Mucosa of stomach (tissue), 1 donor: ENCODE results near the gene FXYD1.

Experiments
- H3K27me3 ChIP-seq: one replicate; pipeline ENCODE4 v1.7.0; 2013; ENCODE audit warnings: mild to moderate bottlenecking, low read length; ENCODE audit not compliant: control insufficient read depth, insufficient read depth
- H3K36me3 ChIP-seq: one replicate; pipeline ENCODE4 v1.7.0; 2013; ENCODE audit warnings: low read length; ENCODE audit not compliant: control insufficient read depth, insufficient read depth
- H3K4me1 ChIP-seq: one replicate; pipeline ENCODE4 v1.7.0; 2013; ENCODE audit warnings: mild to moderate bottlenecking, low read length; ENCODE audit not compliant: control insufficient read depth, insufficient read depth
- H3K4me3 ChIP-seq: one replicate; pipeline ENCODE4 v1.7.0; 2013; ENCODE audit warnings: low read length
- H3K9ac ChIP-seq: one replicate; pipeline ENCODE4 v1.7.0; 2013; ENCODE audit warnings: mild to moderate bottlenecking, low read length, moderate library complexity
- H3K9me3 ChIP-seq: one replicate; pipeline ENCODE4 v1.7.0; 2013; ENCODE audit warnings: mild to moderate bottlenecking, low read length, moderate library complexity; ENCODE audit not compliant: control insufficient read depth
- donor health status: Pancreatic carcinoma.

The FXYD1 gene

GRCh38 chr19:35138305-35138892, at the start of gene FXYD1:
Gene FXYD1 (plus strand): TSS chr19:35138824. CDS start chr19:35140080, 1,256 bp downstream.
- peaks cover 31% of the 10 kb centered on the region for H3K4me1 ChIP-seq
- H3K4me3 ChIP-seq: no peak within 1 kb of the TSS
- peak within 1 kb of the TSS; percentile 45 for H3K9ac ChIP-seq
- peaks cover 12% of the 10 kb centered on the region for H3K27me3 ChIP-seq
- H3K9me3 ChIP-seq: no peaks in the 10 kb centered on the region
- no peaks in the 10 kb centered on the region for H3K36me3 ChIP-seq

DNA sequence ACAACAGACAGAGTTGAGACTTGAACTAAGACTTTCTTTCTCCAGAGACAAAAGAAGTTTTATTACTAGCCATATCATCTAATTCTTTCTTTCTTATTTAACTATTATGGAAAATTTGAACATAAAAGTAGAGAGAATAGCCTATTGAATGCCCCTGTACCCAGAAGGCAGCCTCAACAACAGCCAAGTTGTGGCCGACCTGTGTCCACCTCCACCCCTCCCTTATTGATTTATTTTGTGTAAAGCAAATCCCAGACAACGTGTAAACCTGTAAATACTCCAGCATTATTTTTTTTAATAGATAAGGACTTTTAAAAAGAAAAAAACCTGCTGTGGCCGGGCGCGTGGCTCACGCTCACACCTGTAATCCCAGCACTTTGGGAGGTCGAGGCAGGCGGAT, 49.1 kb upstream of the FXYD1 start:
- no peak overlapping the region for H3K4me3 ChIP-seq

DNA sequence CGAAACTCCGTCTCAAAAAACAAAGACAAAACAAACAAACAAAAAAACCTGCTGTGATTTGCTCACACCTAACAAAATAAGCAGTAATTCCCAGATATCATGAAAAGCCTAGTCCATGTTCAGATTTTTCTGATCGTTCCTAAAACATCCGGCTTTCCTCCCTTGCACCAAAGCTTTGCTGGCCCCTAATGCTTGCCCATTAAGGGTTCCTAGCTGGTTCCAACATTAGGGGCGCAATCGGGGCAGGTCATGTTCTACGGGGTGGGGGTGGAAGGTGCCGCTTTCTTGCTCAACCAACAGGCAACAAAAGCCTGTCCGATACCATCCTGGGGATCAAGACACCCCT, 48.5 kb upstream of the FXYD1 start:
- H3K36me3 ChIP-seq: no peaks in the 10 kb centered on the region
- H3K4me3 ChIP-seq: peak overlapping the region; percentile 51
- peaks cover 50% of the 10 kb centered on the region for H3K4me1 ChIP-seq
- peaks cover 10% of the 10 kb centered on the region for H3K27me3 ChIP-seq
- H3K9me3 ChIP-seq: no peaks in the 10 kb centered on the region
- H3K9ac ChIP-seq: peak overlapping the region; percentile 58

More for the DNA sequence above, 49.1 kb upstream of the FXYD1 start:
- Histone ChIP-seq H3K36me3 (no peaks in the 10 kb centered on the region), H3K4me1 (peaks cover 48% of the 10 kb centered on the region), H3K27me3 (peaks cover 10% of the 10 kb centered on the region), H3K9ac (no peak overlapping the region), H3K9me3 (no peaks in the 10 kb centered on the region)

DNA sequence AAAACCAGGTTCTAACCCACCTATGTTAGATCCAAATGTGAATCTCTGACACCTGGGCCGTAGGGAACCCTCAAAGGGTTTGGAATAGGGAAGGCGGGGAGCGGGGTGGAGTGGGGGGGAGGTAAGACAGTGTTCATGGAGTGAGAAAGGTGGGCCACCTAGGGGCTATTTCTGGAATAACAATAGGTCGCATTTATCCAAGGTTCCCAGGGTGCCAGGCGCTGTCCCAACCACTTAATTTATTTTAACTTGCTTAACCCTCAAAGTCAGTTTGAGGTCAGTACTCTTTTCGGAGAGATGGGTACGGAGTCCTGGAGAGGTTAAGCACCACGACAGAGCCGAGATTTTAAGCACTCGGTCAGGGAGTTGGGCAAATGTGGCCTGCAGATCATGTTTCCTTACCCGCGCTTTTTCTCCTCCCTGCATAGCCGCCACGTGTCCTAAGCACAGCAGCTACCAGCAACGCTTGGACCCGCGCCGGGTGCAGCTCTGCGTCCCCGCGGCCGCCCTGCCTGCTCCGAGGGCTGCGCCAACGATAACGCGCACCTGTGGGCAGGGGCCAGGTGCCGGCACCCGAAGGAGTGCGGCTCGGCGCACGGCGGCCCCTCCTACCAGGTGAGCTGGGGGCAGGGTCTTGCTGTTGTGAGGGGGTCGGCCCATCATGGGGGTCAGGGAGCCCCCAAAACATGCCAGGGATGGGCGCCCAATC, 48.0 kb upstream of the FXYD1 start:
- no peaks in the 10 kb centered on the region for H3K36me3 ChIP-seq
- H3K4me3 ChIP-seq: peak overlapping the region; percentile 51
- H3K9ac ChIP-seq: peak overlapping the region; percentile 58
- H3K4me1 ChIP-seq: peaks cover 50% of the 10 kb centered on the region
- H3K9me3 ChIP-seq: no peaks in the 10 kb centered on the region
- H3K27me3 ChIP-seq: peaks cover 10% of the 10 kb centered on the region

DNA sequence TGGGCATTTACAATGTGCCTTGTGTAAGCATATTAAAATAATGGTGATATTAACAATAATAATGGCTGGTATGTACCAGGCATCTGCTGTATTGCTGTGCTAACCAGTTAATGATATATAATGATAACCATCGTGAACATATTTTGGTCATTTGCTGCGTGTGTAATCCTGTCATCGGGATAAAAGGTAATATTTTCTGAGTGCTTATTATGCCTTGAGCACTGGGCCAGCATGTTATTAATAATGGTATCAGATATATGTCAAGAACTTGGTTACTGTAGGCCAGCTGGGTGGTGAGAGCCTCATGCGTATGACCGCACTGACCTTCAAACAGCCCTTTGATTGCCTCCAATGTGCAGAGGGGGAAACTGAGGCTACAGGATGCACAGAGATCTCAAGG, 45.2 kb upstream of the FXYD1 start:
- Histone ChIP-seq H3K4me3 (no peak overlapping the region), H3K36me3 (no peaks in the 10 kb centered on the region), H3K4me1 (peaks cover 51% of the 10 kb centered on the region), H3K9ac (no peak overlapping the region), H3K27me3 (peaks cover 10% of the 10 kb centered on the region), H3K9me3 (no peaks in the 10 kb centered on the region)

GRCh38 chr19:35093941-35094647, 44.5 kb upstream of the FXYD1 start:
- Histone ChIP-seq H3K9ac (no peak overlapping the region), H3K27me3 (peaks cover 10% of the 10 kb centered on the region), H3K4me1 (peaks cover 57% of the 10 kb centered on the region), H3K9me3 (no peaks in the 10 kb centered on the region), H3K36me3 (no peaks in the 10 kb centered on the region), H3K4me3 (no peak overlapping the region)

DNA sequence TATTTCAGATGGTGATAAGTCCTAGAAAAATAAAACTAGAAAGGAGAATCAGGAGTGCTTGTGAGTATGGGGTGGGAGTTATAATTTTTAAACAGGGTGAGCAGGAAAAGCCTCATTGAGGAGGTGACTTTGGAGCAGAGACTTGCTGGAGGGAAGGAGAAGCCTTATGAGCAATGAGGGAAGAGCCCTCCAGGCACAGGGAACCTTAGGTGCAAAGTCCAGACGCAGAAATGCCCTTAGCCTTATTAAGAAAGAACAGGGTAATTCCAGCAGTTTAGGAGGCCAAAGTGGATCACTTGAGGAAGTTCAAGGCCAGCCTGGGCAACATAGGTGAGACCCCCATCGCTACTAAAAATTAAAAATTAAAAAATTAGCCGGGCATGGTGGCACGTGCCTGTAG, 44.0 kb upstream of the FXYD1 start:
- H3K9ac ChIP-seq: no peak overlapping the region
- no peaks in the 10 kb centered on the region for H3K9me3 ChIP-seq
- peaks cover 10% of the 10 kb centered on the region for H3K27me3 ChIP-seq
- H3K4me1 ChIP-seq: peaks cover 52% of the 10 kb centered on the region
- no peak overlapping the region for H3K4me3 ChIP-seq
- H3K36me3 ChIP-seq: no peaks in the 10 kb centered on the region

- H3K4me3 ChIP-seq: no peak overlapping the region
- H3K27me3 ChIP-seq: peaks cover 2% of the 10 kb centered on the region
- no peaks in the 10 kb centered on the region for H3K9me3 ChIP-seq
- H3K9ac ChIP-seq: no peak overlapping the region
- no peaks in the 10 kb centered on the region for H3K36me3 ChIP-seq
- H3K4me1 ChIP-seq: peaks cover 40% of the 10 kb centered on the region
Measured at GRCh38 chr19:35095667-35096368, 42.8 kb upstream of the FXYD1 start.

DNA sequence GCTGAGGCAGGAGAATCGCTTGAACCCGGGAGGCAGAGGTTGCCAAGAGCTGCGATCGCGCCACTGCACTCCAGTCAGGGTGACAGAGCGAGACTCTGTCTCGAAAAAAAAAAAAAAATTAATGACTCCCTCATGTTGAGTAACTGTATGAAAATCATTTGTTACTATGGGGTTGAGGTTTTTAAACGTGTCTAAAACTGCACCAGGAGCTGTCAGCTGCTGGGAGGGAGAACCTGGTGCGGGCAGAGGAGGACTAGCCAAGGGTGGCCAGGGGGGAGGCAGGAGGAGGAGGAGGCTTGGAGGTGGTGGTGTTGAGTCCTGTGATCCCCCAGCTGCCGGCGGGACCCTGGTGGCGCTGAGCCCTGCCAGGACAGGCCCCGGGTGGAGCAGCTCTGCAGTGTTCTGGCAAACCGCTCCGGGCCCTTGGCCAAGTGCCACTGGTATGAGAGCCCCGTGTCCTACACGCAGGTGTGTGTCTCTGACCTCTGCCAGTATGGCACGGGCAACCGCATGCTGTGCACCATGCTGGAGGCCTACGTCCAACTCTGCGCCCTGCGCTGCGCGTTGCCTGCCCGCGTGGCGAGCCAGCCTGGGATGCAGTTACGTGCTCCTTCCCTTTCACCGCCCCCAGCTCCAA, 40.1 kb upstream of the FXYD1 start:
- Histone ChIP-seq H3K27me3 (no peaks in the 10 kb centered on the region), H3K9ac (no peak overlapping the region), H3K36me3 (no peaks in the 10 kb centered on the region), H3K4me3 (no peak overlapping the region), H3K4me1 (peaks cover 17% of the 10 kb centered on the region), H3K9me3 (no peaks in the 10 kb centered on the region)

DNA sequence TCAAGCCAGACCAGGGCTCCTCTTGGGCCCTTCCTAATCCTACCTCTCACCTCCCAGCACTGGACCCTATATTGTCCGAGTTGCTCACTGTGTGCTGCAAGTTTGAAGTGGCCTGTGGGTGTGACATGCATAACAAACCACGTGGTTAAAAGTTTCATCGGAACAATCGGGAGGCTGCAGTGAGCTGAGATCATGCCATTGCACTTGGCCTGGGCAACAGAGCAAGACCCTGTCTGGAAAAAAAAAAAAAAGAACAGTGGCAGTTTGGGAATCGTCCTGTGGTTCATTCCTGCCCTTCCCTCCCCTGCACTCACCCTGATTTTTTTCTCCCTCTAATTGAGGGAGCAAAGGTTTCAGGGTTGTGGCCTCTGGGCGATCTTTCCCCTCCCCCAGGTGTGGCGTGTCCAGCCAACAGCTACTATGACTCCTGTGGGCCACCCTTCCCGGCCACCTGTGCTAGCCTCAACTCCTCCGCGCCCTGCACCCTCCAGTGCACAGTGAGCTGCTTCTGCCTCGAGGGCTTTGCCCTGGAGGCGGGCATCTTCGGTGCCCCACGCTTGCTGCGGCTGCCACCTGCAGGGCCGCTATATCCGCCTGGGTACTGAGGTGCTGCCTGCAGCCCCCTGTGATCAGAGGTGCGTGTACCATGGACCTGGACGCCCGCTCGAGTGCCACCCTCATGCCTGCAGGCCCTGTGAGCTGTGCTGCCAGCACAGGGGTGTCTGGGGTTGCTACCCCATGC, 39.3 kb upstream of the FXYD1 start:
- no peak overlapping the region for H3K9ac ChIP-seq
- H3K36me3 ChIP-seq: no peaks in the 10 kb centered on the region
- no peaks in the 10 kb centered on the region for H3K9me3 ChIP-seq
- H3K27me3 ChIP-seq: no peaks in the 10 kb centered on the region
- peaks cover 12% of the 10 kb centered on the region for H3K4me1 ChIP-seq
- H3K4me3 ChIP-seq: no peak overlapping the region

- Histone ChIP-seq H3K4me1 (peaks cover 7% of the 10 kb centered on the region), H3K9ac (no peak overlapping the region), H3K36me3 (no peaks in the 10 kb centered on the region), H3K9me3 (no peaks in the 10 kb centered on the region), H3K4me3 (no peak overlapping the region), H3K27me3 (no peaks in the 10 kb centered on the region)
Measured at GRCh38 chr19:35099897-35100275, 38.7 kb upstream of the FXYD1 start.
